HG03378 (cell line): Measurements from ENCODE around the gene C16orf86.

Experiments
- ATAC-seq: cut with Tn5 transposase; IDR thresholded peaks from one replicate; pipeline ENCODE4 v1.9.1; 2021; ENCODE audit warnings: mild to moderate bottlenecking, moderate library complexity; ENCODE audit not compliant: unreplicated experiment

Gene C16orf86

GRCh38 chr16:67666032-67666551, 522 bp upstream of the C16orf86 start:
- no peak for ATAC-seq

- ATAC-seq, result no peak
These were observed 821 bp downstream of the C16orf86 start for GRCh38 chr16:67667453-67667816.

GRCh38 chr16:67667817-67668494, 1.3 kb downstream of the C16orf86 start:
- peak; percentile 71 for ATAC-seq

- ATAC-seq, result no peak
These were observed 2.0 kb downstream of the C16orf86 start for GRCh38 chr16:67668495-67669157.

- ATAC-seq, result no peak
These were observed 3.0 kb downstream of the C16orf86 start for GRCh38 chr16:67669499-67670101.

- ATAC-seq, result no peak
These were observed 5.7 kb downstream of the C16orf86 start for GRCh38 chr16:67672306-67672705.

GRCh38 chr16:67672739-67673662, 6.4 kb downstream of the C16orf86 start:
- no peak for ATAC-seq

GRCh38 chr16:67673712-67674580, 7.3 kb downstream of the C16orf86 start:
- no peak for ATAC-seq

GRCh38 chr16:67674851-67675578, 8.4 kb downstream of the C16orf86 start:
- ATAC-seq, result no peak

GRCh38 chr16:67675579-67675935, 8.9 kb downstream of the C16orf86 start:
- no peak for ATAC-seq

- no peak for ATAC-seq
These were observed 9.4 kb downstream of the C16orf86 start for GRCh38 chr16:67675999-67676398.

- no peak for ATAC-seq
These were observed 9.9 kb downstream of the C16orf86 start for GRCh38 chr16:67676516-67676915.

- no peak for ATAC-seq
These were observed 10.3 kb downstream of the C16orf86 start for GRCh38 chr16:67676939-67677338.

GRCh38 chr16:67677712-67678111, 11.1 kb downstream of the C16orf86 start:
- no peak for ATAC-seq

- no peak for ATAC-seq
These were observed 11.9 kb downstream of the C16orf86 start for GRCh38 chr16:67678354-67679023.

GRCh38 chr16:67679935-67680897, 13.6 kb downstream of the C16orf86 start:
- no peak for ATAC-seq

- no peak for ATAC-seq
These were observed 17.2 kb downstream of the C16orf86 start for GRCh38 chr16:67683767-67684166.
